HEK293 (cell line): ENCODE measurements around the gene PGPEP1.

Experiments used
- BCL11A ChIP-seq: fragments of 450-650 bp; formaldehyde crosslinking; IDR thresholded peaks from 2 replicates; pipeline ENCODE4 v1.5.1; 2016; ENCODE audit warnings: low read depth, missing biosample characterization, missing genetic modification characterization
- GLI2 ChIP-seq: fragments of 450-650 bp; formaldehyde crosslinking; IDR thresholded peaks from 2 replicates; pipeline ENCODE4; 2017; ENCODE audit warnings: missing biosample characterization, missing genetic modification characterization, low read depth, borderline replicate concordance
- KLF16 ChIP-seq: fragments of 450-650 bp; formaldehyde crosslinking; IDR thresholded peaks from 2 replicates; pipeline ENCODE4 v1.5.1; 2017; ENCODE audit warnings: missing biosample characterization, missing genetic modification characterization
- REST ChIP-seq: fragments of 450-650 bp; formaldehyde crosslinking; IDR thresholded peaks from 2 replicates; pipeline ENCODE4 v1.5.1; 2016; ENCODE audit warnings: missing biosample characterization, missing genetic modification characterization
- SP3 ChIP-seq: fragments of 450-650 bp; formaldehyde crosslinking; IDR thresholded peaks from 2 replicates; pipeline ENCODE4 v1.5.1; 2016; ENCODE audit warnings: missing biosample characterization, missing genetic modification characterization
- TCF7L2 ChIP-seq: IDR thresholded peaks from 2 replicates; pipeline ENCODE4 v1.6.1; 2011; ENCODE audit warnings: low read depth, mild to moderate bottlenecking, inconsistent platforms, low read length, moderate library complexity, borderline replicate concordance
- TRIM28 ChIP-seq: IDR thresholded peaks from 2 replicates; pipeline ENCODE4 v1.6.1; 2011; ENCODE audit warnings: low read length, control low read depth, borderline replicate concordance
- ZBTB20 ChIP-seq: fragments of 450-650 bp; formaldehyde crosslinking; IDR thresholded peaks from 2 replicates; pipeline ENCODE4 v1.5.1; 2016; ENCODE audit warnings: missing biosample characterization, missing genetic modification characterization
- ZNF155 ChIP-seq: fragments of 450-650 bp; formaldehyde crosslinking; IDR thresholded peaks from 2 replicates; pipeline ENCODE4 v1.5.1; 2016; ENCODE audit warnings: missing biosample characterization, missing genetic modification characterization
- ZNF19 ChIP-seq: fragments of 450-650 bp; formaldehyde crosslinking; IDR thresholded peaks from 2 replicates; pipeline ENCODE4; 2016; ENCODE audit warnings: missing biosample characterization, missing genetic modification characterization, low read depth
- ZNF223 ChIP-seq: fragments of 450-650 bp; formaldehyde crosslinking; IDR thresholded peaks from 2 replicates; pipeline ENCODE4 v1.5.1; 2016; ENCODE audit warnings: missing biosample characterization, missing genetic modification characterization
- ZNF280C ChIP-seq: fragments of 450-650 bp; formaldehyde crosslinking; IDR thresholded peaks from 2 replicates; pipeline ENCODE4 v1.5.1; 2016; ENCODE audit warnings: missing biosample characterization, missing genetic modification characterization
- ZNF302 ChIP-seq: fragments of 450-650 bp; formaldehyde crosslinking; IDR thresholded peaks from 2 replicates; pipeline ENCODE4 v1.5.1; 2016; ENCODE audit warnings: missing biosample characterization, missing genetic modification characterization, low read depth
- ZNF311 ChIP-seq: fragments of 450-650 bp; formaldehyde crosslinking; IDR thresholded peaks from 2 replicates; pipeline ENCODE4 v1.5.1; 2017; ENCODE audit warnings: missing biosample characterization, missing genetic modification characterization, borderline replicate concordance
- ZNF324 ChIP-seq: fragments of 450-650 bp; formaldehyde crosslinking; IDR thresholded peaks from 2 replicates; pipeline ENCODE4 v1.5.1; 2016; ENCODE audit warnings: missing biosample characterization, missing genetic modification characterization
- ZNF391 ChIP-seq: fragments of 450-650 bp; formaldehyde crosslinking; IDR thresholded peaks from 2 replicates; pipeline ENCODE4 v1.5.1; 2016; ENCODE audit warnings: low read depth, missing biosample characterization, missing genetic modification characterization, borderline replicate concordance
- ZNF404 ChIP-seq: fragments of 450-650 bp; formaldehyde crosslinking; IDR thresholded peaks from 2 replicates; pipeline ENCODE4 v1.5.1; 2017; ENCODE audit warnings: missing biosample characterization, missing genetic modification characterization
- ZNF423 ChIP-seq: fragments of 450-650 bp; formaldehyde crosslinking; IDR thresholded peaks from 2 replicates; pipeline ENCODE4 v1.5.1; 2016; ENCODE audit warnings: missing biosample characterization, missing genetic modification characterization
- ZNF433 ChIP-seq: fragments of 450-650 bp; formaldehyde crosslinking; IDR thresholded peaks from 2 replicates; pipeline ENCODE4 v1.5.1; 2016; ENCODE audit warnings: missing biosample characterization, missing genetic modification characterization, low read depth
- ZNF585B ChIP-seq: fragments of 450-650 bp; formaldehyde crosslinking; IDR thresholded peaks from 2 replicates; pipeline ENCODE4 v1.5.1; 2016; ENCODE audit warnings: missing biosample characterization, missing genetic modification characterization
- ZNF629 ChIP-seq: fragments of 450-650 bp; formaldehyde crosslinking; IDR thresholded peaks from 2 replicates; pipeline ENCODE4 v1.5.1; 2017; ENCODE audit warnings: missing biosample characterization, missing genetic modification characterization
- ZNF660 ChIP-seq: fragments of 450-650 bp; IDR thresholded peaks from 2 replicates; pipeline ENCODE4 v1.5.1; 2018; ENCODE audit warnings: missing biosample characterization, mild to moderate bottlenecking, missing genetic modification characterization
- ZNF677 ChIP-seq: fragments of 450-650 bp; IDR thresholded peaks from 2 replicates; pipeline ENCODE4 v1.5.0; 2018; ENCODE audit warnings: missing biosample characterization, mild to moderate bottlenecking, missing genetic modification characterization, moderate library complexity
- ZNF692 ChIP-seq: fragments of 450-650 bp; formaldehyde crosslinking; IDR thresholded peaks from 2 replicates; pipeline ENCODE4 v1.5.1; 2016; ENCODE audit warnings: missing biosample characterization, missing genetic modification characterization
- ZNF707 ChIP-seq: fragments of 450-650 bp; formaldehyde crosslinking; IDR thresholded peaks from 2 replicates; pipeline ENCODE4 v1.5.1; 2016; ENCODE audit warnings: missing biosample characterization, missing genetic modification characterization
- ZNF792 ChIP-seq: fragments of 450-650 bp; formaldehyde crosslinking; IDR thresholded peaks from 2 replicates; pipeline ENCODE4 v1.5.1; 2016; ENCODE audit warnings: missing biosample characterization, missing genetic modification characterization
- ZNF837 ChIP-seq: fragments of 450-650 bp; formaldehyde crosslinking; IDR thresholded peaks from 2 replicates; pipeline ENCODE4 v1.5.1; 2016; ENCODE audit warnings: missing biosample characterization, missing genetic modification characterization
- TF ChIP-seq, protein P1 (sequence below): fragments of 450-650 bp; formaldehyde crosslinking; IDR thresholded peaks from 2 replicates; pipeline ENCODE4 v1.5.1; 2016; ENCODE audit warnings: missing biosample characterization, missing genetic modification characterization, borderline replicate concordance
- TF ChIP-seq, protein P2 (sequence below): fragments of 450-650 bp; formaldehyde crosslinking; IDR thresholded peaks from 2 replicates; pipeline ENCODE4 v1.5.1; 2016; ENCODE audit warnings: missing biosample characterization, missing genetic modification characterization
- TF ChIP-seq, protein P3 (sequence below): fragments of 450-650 bp; formaldehyde crosslinking; IDR thresholded peaks from 2 replicates; pipeline ENCODE4 v1.5.1; 2016; ENCODE audit warnings: missing biosample characterization, missing genetic modification characterization, low read depth

The PGPEP1 gene

GRCh38 chr19:18328340-18329034, 11.9 kb upstream of the PGPEP1 start (continued):
- TF ChIP-seq GLI2 (tag by site-specific recombination) (no peak), SP3 (tag by site-specific recombination) (no peak), ZNF404 (no peak), ZNF391 (tag by site-specific recombination) (no peak), TRIM28 (peak; percentile 66), ZNF792 (tag by site-specific recombination) (no peak), ZNF423 (tag by site-specific recombination) (no peak), KLF16 (tag by site-specific recombination) (no peak), ZBTB20 (tag by site-specific recombination) (0 out of 2 replicates have a peak, but pooled peaks have one; percentile 37), REST (tag by site-specific recombination) (no peak), ZNF692 (tag by site-specific recombination) (no peak), ZNF707 (no peak), ZNF324 (tag by site-specific recombination) (no peak), ZNF311 (tag by site-specific recombination) (no peak), ZNF155 (tag by site-specific recombination) (no peak), ZNF677 (tag by site-specific recombination) (no peak), ZNF223 (tag by site-specific recombination) (no peak), ZNF302 (tag by site-specific recombination) (no peak), ZNF837 (tag by site-specific recombination) (no peak), ZNF585B (tag by site-specific recombination) (no peak), BCL11A (tag by site-specific recombination) (no peak), ZNF433 (tag by site-specific recombination) (no peak), ZNF19 (no peak), TCF7L2 (no peak), ZNF629 (tag by site-specific recombination) (no peak), ZNF280C (tag by site-specific recombination) (no peak), ZNF660 (tag by site-specific recombination) (no peak)
- TF ChIP-seq, protein P1, sequence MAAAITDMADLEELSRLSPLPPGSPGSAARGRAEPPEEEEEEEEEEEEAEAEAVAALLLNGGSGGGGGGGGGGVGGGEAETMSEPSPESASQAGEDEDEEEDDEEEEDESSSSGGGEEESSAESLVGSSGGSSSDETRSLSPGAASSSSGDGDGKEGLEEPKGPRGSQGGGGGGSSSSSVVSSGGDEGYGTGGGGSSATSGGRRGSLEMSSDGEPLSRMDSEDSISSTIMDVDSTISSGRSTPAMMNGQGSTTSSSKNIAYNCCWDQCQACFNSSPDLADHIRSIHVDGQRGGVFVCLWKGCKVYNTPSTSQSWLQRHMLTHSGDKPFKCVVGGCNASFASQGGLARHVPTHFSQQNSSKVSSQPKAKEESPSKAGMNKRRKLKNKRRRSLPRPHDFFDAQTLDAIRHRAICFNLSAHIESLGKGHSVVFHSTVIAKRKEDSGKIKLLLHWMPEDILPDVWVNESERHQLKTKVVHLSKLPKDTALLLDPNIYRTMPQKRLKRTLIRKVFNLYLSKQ (tag by site-specific recombination): no peak
- TF ChIP-seq, protein P2, sequence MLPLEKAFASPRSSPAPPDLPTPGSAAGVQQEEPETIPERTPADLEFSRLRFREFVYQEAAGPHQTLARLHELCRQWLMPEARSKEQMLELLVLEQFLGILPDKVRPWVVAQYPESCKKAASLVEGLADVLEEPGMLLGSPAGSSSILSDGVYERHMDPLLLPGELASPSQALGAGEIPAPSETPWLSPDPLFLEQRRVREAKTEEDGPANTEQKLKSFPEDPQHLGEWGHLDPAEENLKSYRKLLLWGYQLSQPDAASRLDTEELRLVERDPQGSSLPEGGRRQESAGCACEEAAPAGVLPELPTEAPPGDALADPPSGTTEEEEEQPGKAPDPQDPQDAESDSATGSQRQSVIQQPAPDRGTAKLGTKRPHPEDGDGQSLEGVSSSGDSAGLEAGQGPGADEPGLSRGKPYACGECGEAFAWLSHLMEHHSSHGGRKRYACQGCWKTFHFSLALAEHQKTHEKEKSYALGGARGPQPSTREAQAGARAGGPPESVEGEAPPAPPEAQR: no peak
- TF ChIP-seq, protein P3, sequence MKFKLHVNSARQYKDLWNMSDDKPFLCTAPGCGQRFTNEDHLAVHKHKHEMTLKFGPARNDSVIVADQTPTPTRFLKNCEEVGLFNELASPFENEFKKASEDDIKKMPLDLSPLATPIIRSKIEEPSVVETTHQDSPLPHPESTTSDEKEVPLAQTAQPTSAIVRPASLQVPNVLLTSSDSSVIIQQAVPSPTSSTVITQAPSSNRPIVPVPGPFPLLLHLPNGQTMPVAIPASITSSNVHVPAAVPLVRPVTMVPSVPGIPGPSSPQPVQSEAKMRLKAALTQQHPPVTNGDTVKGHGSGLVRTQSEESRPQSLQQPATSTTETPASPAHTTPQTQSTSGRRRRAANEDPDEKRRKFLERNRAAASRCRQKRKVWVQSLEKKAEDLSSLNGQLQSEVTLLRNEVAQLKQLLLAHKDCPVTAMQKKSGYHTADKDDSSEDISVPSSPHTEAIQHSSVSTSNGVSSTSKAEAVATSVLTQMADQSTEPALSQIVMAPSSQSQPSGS (tag by site-specific recombination): no peak
